Suprapubic skin (tissue), 4 donors: ENCODE measurements around the gene GAN.

Experiments
- POLR2A ChIP-seq, 2 donors: fragments of 450-650 bp; IDR thresholded peaks; one replicate each; pipeline ENCODE4 v1.6.1; 2017; ENCODE audit warnings: antibody characterized with exemption in 2 of 2, mild to moderate bottlenecking in 2 of 2, moderate library complexity in 2 of 2
- POLR2AphosphoS5 ChIP-seq, 3 donors: sonication (generic); formaldehyde crosslinking; IDR thresholded peaks; one replicate each; pipeline ENCODE4 v1.6.1; 2017; ENCODE audit warnings: antibody characterized with exemption in 3 of 3
- TF ChIP-seq, protein P1 (sequence below), 2 donors: fragments of 200-600 bp in 1 of 2; fragments of 450-650 bp in 1 of 2; sonication (generic) in 1 of 2; IDR thresholded peaks; one replicate each; pipeline ENCODE4 v1.5.1; 2016 to 2019; ENCODE audit warnings: antibody characterized with exemption in 2 of 2, mild to moderate bottlenecking in 1 of 2, moderate library complexity in 1 of 2

DNA sequence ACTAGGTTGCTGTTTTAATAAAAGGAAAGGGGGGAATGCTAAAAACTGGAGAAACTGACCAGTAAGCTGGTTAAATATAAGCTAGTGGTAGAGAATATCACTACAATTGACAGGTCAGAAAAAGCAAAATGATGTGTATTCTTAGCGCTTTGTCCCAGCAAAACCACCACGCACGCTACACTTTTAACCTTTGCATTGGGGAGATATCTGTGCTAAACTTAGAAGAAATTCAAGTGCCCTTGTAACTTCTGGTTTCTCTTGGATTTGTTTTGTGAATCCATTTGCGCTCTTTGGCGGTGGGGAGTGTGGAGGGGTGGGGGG lies 1.4 kb downstream of the GAN start:
- TF ChIP-seq, protein P1, sequence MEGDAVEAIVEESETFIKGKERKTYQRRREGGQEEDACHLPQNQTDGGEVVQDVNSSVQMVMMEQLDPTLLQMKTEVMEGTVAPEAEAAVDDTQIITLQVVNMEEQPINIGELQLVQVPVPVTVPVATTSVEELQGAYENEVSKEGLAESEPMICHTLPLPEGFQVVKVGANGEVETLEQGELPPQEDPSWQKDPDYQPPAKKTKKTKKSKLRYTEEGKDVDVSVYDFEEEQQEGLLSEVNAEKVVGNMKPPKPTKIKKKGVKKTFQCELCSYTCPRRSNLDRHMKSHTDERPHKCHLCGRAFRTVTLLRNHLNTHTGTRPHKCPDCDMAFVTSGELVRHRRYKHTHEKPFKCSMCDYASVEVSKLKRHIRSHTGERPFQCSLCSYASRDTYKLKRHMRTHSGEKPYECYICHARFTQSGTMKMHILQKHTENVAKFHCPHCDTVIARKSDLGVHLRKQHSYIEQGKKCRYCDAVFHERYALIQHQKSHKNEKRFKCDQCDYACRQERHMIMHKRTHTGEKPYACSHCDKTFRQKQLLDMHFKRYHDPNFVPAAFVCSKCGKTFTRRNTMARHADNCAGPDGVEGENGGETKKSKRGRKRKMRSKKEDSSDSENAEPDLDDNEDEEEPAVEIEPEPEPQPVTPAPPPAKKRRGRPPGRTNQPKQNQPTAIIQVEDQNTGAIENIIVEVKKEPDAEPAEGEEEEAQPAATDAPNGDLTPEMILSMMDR (IDR thresholded peaks at IDR 0.05): no peak
- TF ChIP-seq POLR2A (IDR thresholded peaks at IDR 0.05): no peak
- no peak for TF ChIP-seq POLR2AphosphoS5 (IDR thresholded peaks at IDR 0.05)
